Breast epithelium (tissue), 4 donors: Measurements from ENCODE around the gene MEG3. TPM values are rescaled to one million over a fixed set of nuclear protein-coding genes. Genes with fewer than 3 reads are reported as not detected.

ENCODE experiments used
- DNase-seq, 2 donors: peaks; one replicate each; pipeline ENCODE4 v3.0.0-alpha.2; 2019; ENCODE audit warnings: low spot score in 2 of 2
- H3K27ac ChIP-seq, 2 donors: fragments of 200-600 bp; sonication (generic) in 1 of 2; one replicate each; pipeline ENCODE4 v1.5.1; 2016 to 2019; ENCODE audit warnings: mild to moderate bottlenecking in 1 of 2
- H3K27me3 ChIP-seq, 2 donors: fragments of 200-600 bp; sonication (generic) in 1 of 2; one replicate each; pipeline versions ENCODE4 v1.5.1 to v1.6.0; 2017 to 2019; ENCODE audit warnings: control low read depth in 1 of 2, mild to moderate bottlenecking in 1 of 2
- H3K36me3 ChIP-seq: fragments of 200-600 bp; one replicate; pipeline ENCODE4 v1.5.1; 2019
- H3K4me1 ChIP-seq, 2 donors: fragments of 200-600 bp; sonication (generic); one replicate each; pipeline ENCODE4 v1.5.1; 2016 to 2019; ENCODE audit warnings: control low read depth in 1 of 2
- H3K4me3 ChIP-seq, 3 donors: fragments of 200-600 bp; sonication (generic); 1 replicate in 2 of 3; 2 replicates in 1 of 3; pipeline ENCODE4 v1.5.1; 2016 to 2019; ENCODE audit warnings: mild to moderate bottlenecking in 3 of 3, moderate library complexity in 2 of 3
- H3K9me3 ChIP-seq, 2 donors: fragments of 200-600 bp; sonication (generic) in 1 of 2; one replicate each; pipeline ENCODE4 v1.5.1; 2016 to 2019; ENCODE audit warnings: control low read depth in 1 of 2
- POLR2A ChIP-seq: fragments of 450-650 bp; IDR thresholded peaks from one replicate; pipeline ENCODE4 v1.6.1; 2016; ENCODE audit warnings: antibody characterized with exemption, mild to moderate bottlenecking, moderate library complexity
- POLR2AphosphoS5 ChIP-seq, 3 donors: sonication (generic); formaldehyde crosslinking; IDR thresholded peaks; one replicate each; pipeline ENCODE4 v1.6.1; 2017; ENCODE audit warnings: antibody characterized with exemption in 3 of 3
- intact Hi-C: fragments of 100-400 bp; cut with DNase I; formaldehyde crosslinking; loops from one replicate; pipeline ENCODE4 v1.15.1; 2023; ENCODE audit warnings: low total_unique reads
- total RNA-seq, 3 donors: library from RNA; depleted of rRNA; stranded (reverse); fragments of >200 nt; gene quantifications; one replicate each; pipeline ENCODE4 v1.1.0, GENCODE V29; 2016
- TF ChIP-seq, protein P1 (sequence below), 3 donors: fragments of 450-650 bp; IDR thresholded peaks; one replicate each; pipeline ENCODE4 v1.5.1; 2016 to 2017; ENCODE audit warnings: antibody characterized with exemption in 3 of 3, mild to moderate bottlenecking in 3 of 3, moderate library complexity in 3 of 3

The MEG3 gene
- total RNA-seq, 3 donors from 2014 or later: 45.2 to 68.8 (median 49.8) TPM

DNA sequence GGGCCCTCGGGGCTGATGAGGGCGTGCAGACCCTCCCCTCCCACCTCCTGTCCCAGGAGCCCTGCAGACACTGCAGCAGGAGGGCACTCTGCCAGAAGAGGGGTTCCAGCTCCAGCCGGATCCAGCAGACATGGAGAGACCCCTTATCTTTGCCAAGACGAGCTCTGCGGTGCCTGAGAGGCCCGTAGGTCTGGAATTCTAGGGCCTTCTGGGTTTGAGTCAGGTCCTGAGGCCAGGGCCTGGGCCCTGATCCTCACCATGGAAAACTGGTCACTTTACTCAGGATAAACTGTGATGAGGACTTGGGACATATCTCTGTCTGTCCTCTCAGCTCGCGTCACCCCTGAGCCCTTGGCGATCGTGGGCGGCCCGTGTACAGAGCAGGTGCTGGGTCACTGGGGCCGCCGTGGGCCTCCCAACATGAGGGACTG, 13.8 kb downstream of the MEG3 start:
- Histone ChIP-seq H3K4me1 (peaks cover 0 to 4% of the 10 kb centered on the region in 2 donors), H3K9me3 (no peaks in the 10 kb centered on the region), H3K4me3 (no peak overlapping the region), H3K27ac (peak overlapping the region; percentile 26 to 68), H3K27me3 (peaks cover 0 to 5% of the 10 kb centered on the region in 2 donors), H3K36me3 (no peaks in the 10 kb centered on the region)
- intact Hi-C loops: no loop called here
- DNase-seq: no peak
- TF ChIP-seq, protein P1, sequence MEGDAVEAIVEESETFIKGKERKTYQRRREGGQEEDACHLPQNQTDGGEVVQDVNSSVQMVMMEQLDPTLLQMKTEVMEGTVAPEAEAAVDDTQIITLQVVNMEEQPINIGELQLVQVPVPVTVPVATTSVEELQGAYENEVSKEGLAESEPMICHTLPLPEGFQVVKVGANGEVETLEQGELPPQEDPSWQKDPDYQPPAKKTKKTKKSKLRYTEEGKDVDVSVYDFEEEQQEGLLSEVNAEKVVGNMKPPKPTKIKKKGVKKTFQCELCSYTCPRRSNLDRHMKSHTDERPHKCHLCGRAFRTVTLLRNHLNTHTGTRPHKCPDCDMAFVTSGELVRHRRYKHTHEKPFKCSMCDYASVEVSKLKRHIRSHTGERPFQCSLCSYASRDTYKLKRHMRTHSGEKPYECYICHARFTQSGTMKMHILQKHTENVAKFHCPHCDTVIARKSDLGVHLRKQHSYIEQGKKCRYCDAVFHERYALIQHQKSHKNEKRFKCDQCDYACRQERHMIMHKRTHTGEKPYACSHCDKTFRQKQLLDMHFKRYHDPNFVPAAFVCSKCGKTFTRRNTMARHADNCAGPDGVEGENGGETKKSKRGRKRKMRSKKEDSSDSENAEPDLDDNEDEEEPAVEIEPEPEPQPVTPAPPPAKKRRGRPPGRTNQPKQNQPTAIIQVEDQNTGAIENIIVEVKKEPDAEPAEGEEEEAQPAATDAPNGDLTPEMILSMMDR (IDR thresholded peaks at IDR 0.05): no peak
- TF ChIP-seq POLR2A: no peak
- TF ChIP-seq POLR2AphosphoS5 (IDR thresholded peaks at IDR 0.05): no peak

- DNase-seq: no peak
- H3K27ac ChIP-seq: peak overlapping the region; percentile 26 to 68
- H3K9me3 ChIP-seq: no peaks in the 10 kb centered on the region
- intact Hi-C loops: no loop called here
- TF ChIP-seq POLR2A (no peak), POLR2AphosphoS5 (IDR thresholded peaks at IDR 0.05) (no peak)
- TF ChIP-seq, protein P1 (IDR thresholded peaks at IDR 0.05): no peak
- no peak overlapping the region for H3K4me3 ChIP-seq
- peaks cover 0 to 5% of the 10 kb centered on the region in 2 donors for H3K27me3 ChIP-seq
- no peaks in the 10 kb centered on the region for H3K36me3 ChIP-seq
- H3K4me1 ChIP-seq: peaks cover 0 to 4% of the 10 kb centered on the region in 2 donors
Observed at GRCh38 chr14:100840286-100841065, 14.6 kb downstream of the MEG3 start.

DNA sequence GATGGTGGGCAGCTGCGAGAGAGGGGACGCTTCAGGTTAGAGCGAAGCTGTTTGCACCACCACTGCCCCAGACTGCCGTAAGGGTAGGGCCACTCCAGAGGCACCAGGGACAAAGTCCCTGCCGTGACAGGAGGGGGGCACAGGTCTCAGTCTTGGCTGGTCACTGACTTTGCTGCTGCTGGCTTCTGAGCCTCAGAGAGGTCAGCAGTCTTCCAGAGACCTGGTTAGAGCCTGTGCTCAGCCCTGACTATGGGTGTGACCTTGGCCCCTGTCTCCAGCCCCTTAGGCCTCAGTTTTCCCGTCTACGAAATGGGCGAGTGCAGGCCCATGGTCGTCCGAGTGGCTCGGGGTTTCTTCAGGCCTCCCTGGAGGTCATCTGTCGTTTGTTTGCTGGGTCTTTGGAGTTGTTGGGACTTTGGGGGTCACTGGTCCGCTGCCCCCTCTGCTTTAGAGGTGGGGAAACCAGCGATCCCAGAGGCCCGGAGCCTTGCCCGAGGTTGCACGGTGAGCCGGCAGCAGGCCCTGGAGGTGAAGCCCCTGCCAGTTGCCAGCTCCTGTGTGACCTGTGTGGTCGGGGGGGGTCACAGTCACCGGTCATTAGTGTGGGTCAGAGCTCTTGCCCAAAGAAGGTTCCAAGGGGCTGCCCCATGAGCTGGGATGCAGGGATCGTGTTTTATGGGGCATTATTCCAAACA, 15.3 kb downstream of the MEG3 start:
- intact Hi-C loops: no loop called here
- DNase-seq: no peak
- TF ChIP-seq POLR2AphosphoS5 (IDR thresholded peaks at IDR 0.05) (no peak), POLR2A (no peak)
- TF ChIP-seq, protein P1 (IDR thresholded peaks at IDR 0.05): no peak
- Histone ChIP-seq H3K27me3 (peaks cover 0 to 4% of the 10 kb centered on the region in 2 donors), H3K36me3 (no peaks in the 10 kb centered on the region), H3K9me3 (no peaks in the 10 kb centered on the region), H3K4me3 (no peak overlapping the region), H3K4me1 (peaks cover 0 to 4% of the 10 kb centered on the region in 2 donors), H3K27ac (peak overlapping the region; percentile 29 to 79)

GRCh38 chr14:100841761-100842403, 16.0 kb downstream of the MEG3 start:
- no peak for TF ChIP-seq POLR2A
- TF ChIP-seq, protein P1 (IDR thresholded peaks at IDR 0.05): no peak
- TF ChIP-seq POLR2AphosphoS5 (IDR thresholded peaks at IDR 0.05): no peak
- no peak for DNase-seq
- no peaks in the 10 kb centered on the region for H3K9me3 ChIP-seq
- no peak overlapping the region for H3K4me3 ChIP-seq
- no peaks in the 10 kb centered on the region for H3K27me3 ChIP-seq
- no peaks in the 10 kb centered on the region for H3K36me3 ChIP-seq
- peaks cover 0 to 4% of the 10 kb centered on the region in 2 donors for H3K4me1 ChIP-seq
- intact Hi-C loops: no loop called here
- peak overlapping the region; percentile 29 to 79 for H3K27ac ChIP-seq
